GM23338 (cell line): ENCODE measurements around the gene ZGPAT.

ENCODE experiments used
- CREB1 ChIP-seq: fragments of 250-450 bp; sonication (Bioruptor Pico); IDR thresholded peaks from 2 replicates; pipeline ENCODE4 v1.5.0; 2020; ENCODE audit warnings: low read depth, mild to moderate bottlenecking, moderate library complexity
- CTCF ChIP-seq, 2 experiments: fragments of 200-600 bp in 1 of 2; sonication (generic) in 1 of 2; conservative IDR thresholded peaks; 2 replicates each; pipeline versions ENCODE4 v1.5.1 to v1.6.1; 2016 to 2017; ENCODE audit warnings: antibody characterized with exemption in 2 of 2, low read depth in 2 of 2, mild to moderate bottlenecking in 2 of 2, moderate library complexity in 1 of 2
- ETS1 ChIP-seq: IDR thresholded peaks from 2 replicates; pipeline ENCODE4 v1.6.1; 2016; ENCODE audit warnings: antibody characterized with exemption
- EZH2 ChIP-seq: fragments of 200-600 bp; sonication (generic); IDR thresholded peaks from one replicate; pipeline ENCODE4 v1.8.0; 2017; ENCODE audit warnings: antibody characterized with exemption, mild to moderate bottlenecking, low read depth; ENCODE audit not compliant: unreplicated experiment
- EZH2phosphoT487 ChIP-seq: fragments of 200-600 bp; sonication (generic); IDR thresholded peaks from one replicate; pipeline ENCODE4 v1.8.1; 2018; ENCODE audit warnings: antibody characterized with exemption; ENCODE audit not compliant: unreplicated experiment
- JUNB ChIP-seq: IDR thresholded peaks from one replicate; pipeline ENCODE4 v1.6.1; 2016; ENCODE audit warnings: antibody characterized with exemption; ENCODE audit not compliant: unreplicated experiment
- POLR2AphosphoS5 ChIP-seq: IDR thresholded peaks from 2 replicates; pipeline ENCODE4 v1.6.1; 2016; ENCODE audit warnings: antibody characterized with exemption, low read depth
- REST ChIP-seq: IDR thresholded peaks from one replicate; pipeline ENCODE4 v1.6.1; 2018; ENCODE audit warnings: antibody characterized with exemption; ENCODE audit not compliant: unreplicated experiment
- STAT1 ChIP-seq: IDR thresholded peaks from one replicate; pipeline ENCODE4 v1.6.1; 2016; ENCODE audit warnings: antibody characterized with exemption; ENCODE audit not compliant: unreplicated experiment
- ZNF331 ChIP-seq: fragments of 250-450 bp; sonication (Bioruptor Pico); IDR thresholded peaks from 2 replicates; pipeline ENCODE4 v1.5.0; 2020; ENCODE audit warnings: low read depth, mild to moderate bottlenecking, moderate library complexity
- ZNF462 ChIP-seq: fragments of 250-450 bp; sonication (Bioruptor Pico); IDR thresholded peaks from 2 replicates; pipeline ENCODE4 v1.5.0; 2020; ENCODE audit warnings: mild to moderate bottlenecking, moderate library complexity

GRCh38 chr20:63733579-63734081 lies 25.8 kb downstream of the ZGPAT start:
- TF ChIP-seq CTCF (conservative IDR thresholded peaks at IDR 0.05; ENCODE audit: low read depth in 2 of 2) (no peak), JUNB (no peak), CREB1 (CRISPR knock-in tag) (no peak), ZNF462 (CRISPR knock-in tag) (no peak), EZH2phosphoT487 (no peak), REST (no peak), EZH2 (no peak), ETS1 (no peak), POLR2AphosphoS5 (no peak), STAT1 (no peak), ZNF331 (no peak)
